HG02870 (cell line): ENCODE data around the gene NCF4.

Experiments used
- ATAC-seq: cut with Tn5 transposase; IDR thresholded peaks from one replicate; pipeline ENCODE4 v1.9.1; 2021; ENCODE audit warnings: mild to moderate bottlenecking, moderate library complexity; ENCODE audit not compliant: unreplicated experiment

NCF4 gene

GRCh38 chr22:36863979-36864378 is 3.2 kb downstream of the NCF4 start:
- no peak for ATAC-seq

- no peak for ATAC-seq
Measured at GRCh38 chr22:36864454-36865215, 3.8 kb downstream of the NCF4 start.

GRCh38 chr22:36865346-36865745 is 4.5 kb downstream of the NCF4 start:
- ATAC-seq, result no peak

GRCh38 chr22:36867695-36868094 is 6.9 kb downstream of the NCF4 start:
- no peak for ATAC-seq

GRCh38 chr22:36868546-36869181 is 7.9 kb downstream of the NCF4 start:
- ATAC-seq, result no peak

DNA sequence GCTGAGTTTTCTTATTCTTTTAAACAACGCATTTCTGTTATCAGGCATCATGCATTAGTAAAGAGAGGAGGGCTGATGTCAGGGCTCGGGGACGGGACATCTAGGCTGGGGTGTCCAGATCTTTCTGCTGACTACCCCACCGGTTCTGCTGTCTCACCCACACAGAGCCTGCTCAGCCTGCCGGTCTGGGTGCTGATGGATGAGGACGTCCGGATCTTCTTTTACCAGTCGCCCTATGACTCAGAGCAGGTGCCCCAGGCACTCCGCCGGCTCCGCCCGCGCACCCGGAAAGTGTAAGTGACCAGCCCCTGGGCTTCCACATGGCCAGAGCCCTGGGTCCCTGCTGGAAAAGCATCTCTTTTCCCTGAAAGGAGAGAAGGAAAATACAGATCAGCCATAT is 9.4 kb downstream of the NCF4 start:
- ATAC-seq, result no peak

GRCh38 chr22:36871669-36872081 is 10.9 kb downstream of the NCF4 start:
- ATAC-seq, result no peak

DNA sequence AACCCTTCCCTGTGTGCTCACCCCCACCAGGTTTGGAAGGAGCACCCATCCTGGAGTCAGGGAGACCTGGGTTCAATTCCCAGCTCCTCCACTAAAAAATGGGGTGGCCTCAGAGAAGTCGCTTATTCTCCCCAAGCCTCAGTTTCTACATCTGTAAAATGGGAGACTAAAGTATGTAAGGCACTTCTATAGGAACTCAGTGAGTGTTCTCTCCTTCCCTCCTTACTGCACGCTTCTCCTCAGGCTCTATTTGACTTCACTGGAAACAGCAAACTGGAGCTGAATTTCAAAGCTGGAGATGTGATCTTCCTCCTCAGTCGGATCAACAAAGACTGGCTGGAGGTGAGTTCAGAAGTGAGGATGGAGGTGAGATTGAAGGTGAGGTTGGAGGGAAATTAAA is 11.3 kb downstream of the NCF4 start:
- ATAC-seq, result no peak

- ATAC-seq, result no peak
Measured at GRCh38 chr22:36872866-36873498, 12.2 kb downstream of the NCF4 start.

DNA sequence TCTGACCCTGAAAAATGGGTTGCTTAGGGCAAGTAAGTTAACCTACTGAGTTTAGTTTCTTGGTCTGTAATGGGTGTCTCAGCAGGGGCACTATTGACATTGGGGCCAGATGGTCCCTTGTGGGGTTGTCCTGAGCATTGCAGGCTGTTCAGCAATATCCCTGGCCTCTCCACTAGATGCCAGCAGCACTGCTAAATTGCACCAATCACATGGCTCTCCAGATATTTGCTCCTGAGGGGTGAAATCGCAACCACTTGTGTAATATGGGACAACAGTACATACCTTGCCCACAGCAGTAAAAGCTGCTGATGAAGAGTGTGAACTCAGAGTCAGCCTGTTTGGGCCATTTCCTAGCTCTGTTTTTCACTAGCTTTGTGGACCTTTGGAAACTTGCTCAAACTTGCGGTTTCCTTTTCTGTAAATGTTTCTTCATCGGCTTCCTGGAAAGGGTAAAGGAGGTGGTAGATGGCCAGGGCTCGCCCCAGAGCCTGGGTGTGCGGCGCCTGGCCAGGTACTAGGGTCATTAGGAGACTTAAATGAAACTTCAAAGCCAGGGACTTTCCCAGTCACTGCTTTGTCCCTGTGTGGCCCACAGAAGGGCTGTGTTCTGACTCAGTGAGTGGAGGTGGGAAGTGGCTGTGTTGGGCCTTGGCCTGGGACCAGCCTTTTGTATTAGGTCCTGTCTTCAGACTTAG is 13.0 kb downstream of the NCF4 start:
- peak; percentile 85 for ATAC-seq

DNA sequence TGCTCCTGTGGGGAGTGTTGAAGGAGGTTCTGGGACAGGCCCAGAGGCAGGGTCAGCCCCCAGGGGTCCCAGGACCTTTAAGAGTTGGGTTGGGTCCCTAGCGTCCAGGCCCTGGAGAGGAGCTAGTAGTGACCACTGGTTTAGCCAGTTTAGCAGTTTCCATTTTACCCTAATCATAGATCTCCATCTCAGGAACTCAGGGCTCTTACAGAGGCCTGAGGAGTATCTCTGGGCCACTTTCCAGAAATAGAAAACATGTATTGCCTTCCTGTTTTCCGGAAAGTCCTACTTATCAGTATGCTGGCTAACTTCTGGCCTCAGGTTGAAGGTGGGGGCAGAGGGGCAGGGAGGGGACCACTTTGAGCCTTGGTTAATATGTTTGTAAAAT is 13.5 kb downstream of the NCF4 start:
- no peak for ATAC-seq

GRCh38 chr22:36874736-36875135 is 13.9 kb downstream of the NCF4 start:
- ATAC-seq, result no peak

DNA sequence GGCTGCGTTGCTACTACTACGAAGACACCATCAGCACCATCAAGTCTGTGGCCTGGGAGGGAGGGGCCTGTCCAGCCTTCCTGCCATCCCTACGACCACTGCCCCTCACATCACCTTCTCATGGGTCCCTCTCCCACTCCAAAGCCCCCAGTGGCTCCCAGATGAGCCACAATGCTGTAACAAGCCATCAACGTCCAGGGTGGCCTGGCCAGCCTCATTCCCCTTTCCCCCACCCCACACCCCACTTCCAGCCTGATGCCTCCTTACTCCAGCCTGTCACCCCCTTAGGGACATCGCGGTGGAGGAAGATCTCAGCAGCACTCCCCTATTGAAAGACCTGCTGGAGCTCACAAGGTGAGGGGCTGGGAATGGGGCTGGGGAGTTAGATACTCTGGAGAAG is 14.9 kb downstream of the NCF4 start:
- no peak for ATAC-seq

- ATAC-seq, result no peak
Measured at GRCh38 chr22:36879775-36880174, 19.0 kb downstream of the NCF4 start.

- ATAC-seq, result no peak
Measured at GRCh38 chr22:36881504-36882245, 20.9 kb downstream of the NCF4 start.

- no peak for ATAC-seq
Measured at GRCh38 chr22:36884349-36885158, 23.7 kb downstream of the NCF4 start.

DNA sequence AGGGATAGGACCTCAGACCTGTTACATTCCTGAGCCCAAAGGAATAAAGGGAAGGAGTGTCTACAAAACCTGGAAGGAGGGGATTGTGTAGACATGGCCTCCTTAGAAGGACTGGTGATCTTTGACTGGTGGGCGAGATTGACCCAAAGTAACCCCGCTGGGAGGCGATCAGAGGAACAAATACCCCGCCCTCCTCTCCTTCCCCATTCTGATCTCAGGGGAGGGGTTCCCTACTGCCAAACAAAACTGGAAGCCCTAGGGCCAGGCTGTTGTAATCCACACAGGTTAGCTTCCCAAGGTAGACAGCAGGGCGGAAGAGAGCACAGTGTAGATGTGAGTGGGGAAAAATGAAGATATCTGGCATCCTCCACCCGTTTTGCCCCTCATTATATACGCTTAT is 24.7 kb downstream of the NCF4 start:
- ATAC-seq, result no peak

DNA sequence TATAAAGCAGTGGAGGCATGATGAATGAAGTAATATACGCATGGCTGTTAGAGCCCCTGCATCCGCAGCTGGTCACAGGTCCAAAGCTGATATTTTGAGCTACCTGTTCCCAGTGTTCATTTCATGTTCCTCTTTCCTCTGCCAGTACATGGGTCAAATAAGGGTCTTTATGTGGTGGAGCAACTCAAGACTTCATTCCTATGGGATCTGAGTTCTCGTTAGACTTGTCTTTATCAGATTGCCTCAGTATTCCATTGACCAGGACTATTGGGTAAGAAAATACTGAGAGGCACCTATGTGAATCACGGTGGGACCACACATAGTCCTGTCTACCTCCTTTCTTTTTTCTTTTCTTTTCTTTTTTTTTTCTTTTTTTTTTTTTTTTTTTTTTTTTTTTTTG is 25.2 kb downstream of the NCF4 start:
- ATAC-seq, result no peak

GRCh38 chr22:36887162-36887561 is 26.4 kb downstream of the NCF4 start:
- no peak for ATAC-seq

GRCh38 chr22:36891646-36892045 is 30.8 kb downstream of the NCF4 start:
- no peak for ATAC-seq
